SK-N-SH treated with all-trans-retinoic acid at 6 μM for 48 hours (cell line): ENCODE data around the gene NKD1.

ENCODE experiments used
- BACH2 ChIP-seq: fragments of 250-450 bp; sonication (Bioruptor Pico); IDR thresholded peaks from 2 replicates; pipeline ENCODE4 v1.9.0; 2021; ENCODE audit warnings: mild to moderate bottlenecking, borderline replicate concordance
- ESRRG ChIP-seq: fragments of 250-450 bp; sonication (Bioruptor Pico); IDR thresholded peaks from 2 replicates; pipeline ENCODE4 v1.6.1; 2021; ENCODE audit warnings: mild to moderate bottlenecking
- PATZ1 ChIP-seq: fragments of 250-450 bp; sonication (Bioruptor Pico); IDR thresholded peaks from 2 replicates; pipeline ENCODE4 v1.8.0; 2020; ENCODE audit warnings: mild to moderate bottlenecking, moderate library complexity, borderline replicate concordance
- RARB ChIP-seq: fragments of 250-450 bp; sonication (Bioruptor Pico); IDR thresholded peaks from 2 replicates; pipeline ENCODE4 v1.8.0; 2021; ENCODE audit warnings: mild to moderate bottlenecking, moderate library complexity
- ZFP3 ChIP-seq: fragments of 250-450 bp; sonication (Bioruptor Pico); IDR thresholded peaks from 2 replicates; pipeline ENCODE4 v1.5.0; 2020; ENCODE audit warnings: mild to moderate bottlenecking, moderate library complexity
- ZFP30 ChIP-seq: fragments of 450-650 bp; formaldehyde crosslinking; IDR thresholded peaks from 2 replicates; pipeline ENCODE4 v1.5.0; 2022; ENCODE audit warnings: mild to moderate bottlenecking, moderate library complexity
- TF ChIP-seq, protein P1 (sequence below): fragments of 250-450 bp; sonication (Bioruptor Pico); IDR thresholded peaks from 2 replicates; pipeline ENCODE4 v1.5.0; 2020; ENCODE audit warnings: mild to moderate bottlenecking, moderate library complexity
- TF ChIP-seq, protein P2 (sequence below): fragments of 250-450 bp; sonication (Bioruptor Pico); IDR thresholded peaks from 2 replicates; pipeline ENCODE4 v1.5.1; 2020; ENCODE audit warnings: low read depth, mild to moderate bottlenecking, moderate library complexity

GRCh38 chr16:50501251-50501650, 46.9 kb upstream of the NKD1 start:
- TF ChIP-seq BACH2 (CRISPR knock-in tag): no peak
- no peak for TF ChIP-seq ESRRG (CRISPR knock-in tag)
- no peak for TF ChIP-seq PATZ1 (CRISPR knock-in tag)
- TF ChIP-seq ZFP30 (CRISPR knock-in tag): no peak
- TF ChIP-seq, protein P1, sequence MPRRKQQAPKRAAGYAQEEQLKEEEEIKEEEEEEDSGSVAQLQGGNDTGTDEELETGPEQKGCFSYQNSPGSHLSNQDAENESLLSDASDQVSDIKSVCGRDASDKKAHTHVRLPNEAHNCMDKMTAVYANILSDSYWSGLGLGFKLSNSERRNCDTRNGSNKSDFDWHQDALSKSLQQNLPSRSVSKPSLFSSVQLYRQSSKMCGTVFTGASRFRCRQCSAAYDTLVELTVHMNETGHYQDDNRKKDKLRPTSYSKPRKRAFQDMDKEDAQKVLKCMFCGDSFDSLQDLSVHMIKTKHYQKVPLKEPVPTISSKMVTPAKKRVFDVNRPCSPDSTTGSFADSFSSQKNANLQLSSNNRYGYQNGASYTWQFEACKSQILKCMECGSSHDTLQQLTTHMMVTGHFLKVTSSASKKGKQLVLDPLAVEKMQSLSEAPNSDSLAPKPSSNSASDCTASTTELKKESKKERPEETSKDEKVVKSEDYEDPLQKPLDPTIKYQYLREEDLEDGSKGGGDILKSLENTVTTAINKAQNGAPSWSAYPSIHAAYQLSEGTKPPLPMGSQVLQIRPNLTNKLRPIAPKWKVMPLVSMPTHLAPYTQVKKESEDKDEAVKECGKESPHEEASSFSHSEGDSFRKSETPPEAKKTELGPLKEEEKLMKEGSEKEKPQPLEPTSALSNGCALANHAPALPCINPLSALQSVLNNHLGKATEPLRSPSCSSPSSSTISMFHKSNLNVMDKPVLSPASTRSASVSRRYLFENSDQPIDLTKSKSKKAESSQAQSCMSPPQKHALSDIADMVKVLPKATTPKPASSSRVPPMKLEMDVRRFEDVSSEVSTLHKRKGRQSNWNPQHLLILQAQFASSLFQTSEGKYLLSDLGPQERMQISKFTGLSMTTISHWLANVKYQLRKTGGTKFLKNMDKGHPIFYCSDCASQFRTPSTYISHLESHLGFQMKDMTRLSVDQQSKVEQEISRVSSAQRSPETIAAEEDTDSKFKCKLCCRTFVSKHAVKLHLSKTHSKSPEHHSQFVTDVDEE (CRISPR knock-in tag): no peak
- no peak for TF ChIP-seq RARB (CRISPR knock-in tag)
- TF ChIP-seq, protein P2, sequence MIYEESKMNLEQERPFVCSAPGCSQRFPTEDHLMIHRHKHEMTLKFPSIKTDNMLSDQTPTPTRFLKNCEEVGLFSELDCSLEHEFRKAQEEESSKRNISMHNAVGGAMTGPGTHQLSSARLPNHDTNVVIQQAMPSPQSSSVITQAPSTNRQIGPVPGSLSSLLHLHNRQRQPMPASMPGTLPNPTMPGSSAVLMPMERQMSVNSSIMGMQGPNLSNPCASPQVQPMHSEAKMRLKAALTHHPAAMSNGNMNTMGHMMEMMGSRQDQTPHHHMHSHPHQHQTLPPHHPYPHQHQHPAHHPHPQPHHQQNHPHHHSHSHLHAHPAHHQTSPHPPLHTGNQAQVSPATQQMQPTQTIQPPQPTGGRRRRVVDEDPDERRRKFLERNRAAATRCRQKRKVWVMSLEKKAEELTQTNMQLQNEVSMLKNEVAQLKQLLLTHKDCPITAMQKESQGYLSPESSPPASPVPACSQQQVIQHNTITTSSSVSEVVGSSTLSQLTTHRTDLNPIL (CRISPR knock-in tag): no peak
- no peak for TF ChIP-seq ZFP3 (CRISPR knock-in tag)
